ENCODE data around the gene ADGRL2. TPM values are rescaled to one million over a fixed set of nuclear protein-coding genes. Genes with fewer than 3 reads are reported as not detected.

The ADGRL2 gene
- total and polyA plus RNA-seq, 2 donors (not counting 3 experiments of a cell fraction or from before 2014, with no cell fraction given) = 32.7 to 46.1 TPM

DNA sequence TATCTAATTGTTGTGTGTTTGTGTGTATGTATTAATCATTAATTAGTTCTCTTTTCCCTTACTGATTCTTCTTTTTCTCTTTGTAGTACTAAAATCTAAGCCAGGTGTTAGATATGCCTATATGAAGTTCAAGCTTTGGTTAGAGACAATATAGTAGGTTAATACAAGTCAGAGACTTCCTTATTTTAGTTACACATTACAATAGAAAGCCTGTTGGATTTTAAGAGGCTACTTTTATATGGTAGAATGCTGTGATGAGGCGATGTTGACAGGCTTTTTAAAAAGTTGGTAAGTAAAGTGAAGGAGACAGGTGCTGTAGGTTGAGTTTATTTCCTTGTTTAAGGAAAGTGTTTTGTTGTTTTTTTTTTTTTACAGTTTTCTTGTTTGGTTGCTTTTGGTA is 45.9 kb downstream of the ADGRL2 start:
- H3K27me3 ChIP-seq (ENCODE audit: control insufficient read depth in 2 of 2, insufficient read depth in 2 of 2, low read length in 2 of 2) = no peaks in the 10 kb centered on the region
- CTCF ChIA-PET = interaction anchor here (1.0 kb wide), 1 partner anchor 12 kb away, joined by 3 read pairs; no protein-coding TSS in a partner anchor
- H3K9ac ChIP-seq (replicated peaks; ENCODE audit: extremely low read depth, insufficient read depth, low read length) = no peak overlapping the region
- dilution Hi-C loops (cut with MboI; ENCODE audit: extremely low pct_ligation_motif_present, low sequenced_read_pairs) = no loop called here
- DNase-seq (ENCODE audit: low read depth, low spot score) = no peak
- no TSS peak for BruUV-seq (replicated peaks)
- no peaks in the 10 kb centered on the region for H4K20me1 ChIP-seq (replicated peaks; ENCODE audit: control insufficient read depth, extremely low read depth, insufficient read depth, low read length)
- intact Hi-C loops (cut with micrococcal nuclease) = no loop called here
- FAIRE-seq = no peak
- no peak overlapping the region for H3K27ac ChIP-seq (ENCODE audit: insufficient read depth, low read depth, low read length)
- no peak overlapping the region for H3K4me3 ChIP-seq (replicated peaks in 1 of 3; ENCODE audit: insufficient read depth in 1 of 3, low read depth in 1 of 3, low read length in 3 of 3)
- no peaks in the 10 kb centered on the region for H3K9me3 ChIP-seq (replicated peaks; ENCODE audit: control insufficient read depth, insufficient read depth, low read length)
- no peaks in the 10 kb centered on the region for H3K4me1 ChIP-seq (ENCODE audit: control insufficient read depth, extremely low read depth, insufficient read depth, low read length)
- H3K79me2 ChIP-seq (ENCODE audit: control insufficient read depth, insufficient read depth, low read length) = no peaks in the 10 kb centered on the region
- no peaks in the 10 kb centered on the region for H3K36me3 ChIP-seq (ENCODE audit: control insufficient read depth in 2 of 2, extremely low read depth in 1 of 2, insufficient read depth in 2 of 2, low read length in 2 of 2)
- no peaks in the 10 kb centered on the region for H3K9me1 ChIP-seq (replicated peaks; ENCODE audit: control insufficient read depth, extremely low read depth, insufficient read depth, low read length)
- TF ChIP-seq MYC (IDR thresholded peaks at IDR 0.05; ENCODE audit: low read depth, low read length) (no peak), GATA2 (IDR thresholded peaks at IDR 0.05; ENCODE audit: insufficient read depth, insufficient read length, low read depth, low read length) (no peak), JUN (IDR thresholded peaks at IDR 0.05; ENCODE audit: borderline replicate concordance, insufficient read depth, insufficient read length, low read depth) (no peak), POLR2A (IDR thresholded peaks at IDR 0.05; ENCODE audit: low read depth, low read length) (no peak), EZH2 (IDR thresholded peaks at IDR 0.05; ENCODE audit: borderline replicate concordance, low read depth, low read length, severe bottlenecking) (no peak), FOS (IDR thresholded peaks at IDR 0.05; ENCODE audit: borderline replicate concordance, insufficient read depth, low read length) (no peak), POLR2AphosphoS5 (IDR thresholded peaks at IDR 0.05; ENCODE audit: insufficient read depth, low read depth, low read length) (no peak)
- TF ChIP-seq, protein P1, sequence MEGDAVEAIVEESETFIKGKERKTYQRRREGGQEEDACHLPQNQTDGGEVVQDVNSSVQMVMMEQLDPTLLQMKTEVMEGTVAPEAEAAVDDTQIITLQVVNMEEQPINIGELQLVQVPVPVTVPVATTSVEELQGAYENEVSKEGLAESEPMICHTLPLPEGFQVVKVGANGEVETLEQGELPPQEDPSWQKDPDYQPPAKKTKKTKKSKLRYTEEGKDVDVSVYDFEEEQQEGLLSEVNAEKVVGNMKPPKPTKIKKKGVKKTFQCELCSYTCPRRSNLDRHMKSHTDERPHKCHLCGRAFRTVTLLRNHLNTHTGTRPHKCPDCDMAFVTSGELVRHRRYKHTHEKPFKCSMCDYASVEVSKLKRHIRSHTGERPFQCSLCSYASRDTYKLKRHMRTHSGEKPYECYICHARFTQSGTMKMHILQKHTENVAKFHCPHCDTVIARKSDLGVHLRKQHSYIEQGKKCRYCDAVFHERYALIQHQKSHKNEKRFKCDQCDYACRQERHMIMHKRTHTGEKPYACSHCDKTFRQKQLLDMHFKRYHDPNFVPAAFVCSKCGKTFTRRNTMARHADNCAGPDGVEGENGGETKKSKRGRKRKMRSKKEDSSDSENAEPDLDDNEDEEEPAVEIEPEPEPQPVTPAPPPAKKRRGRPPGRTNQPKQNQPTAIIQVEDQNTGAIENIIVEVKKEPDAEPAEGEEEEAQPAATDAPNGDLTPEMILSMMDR (IDR thresholded peaks at IDR 0.05; ENCODE audit: extremely low read depth in 1 of 2, insufficient read depth in 1 of 2, low read depth in 1 of 2, low read length in 2 of 2) = no peak
- TF ChIP-seq, protein P2, sequence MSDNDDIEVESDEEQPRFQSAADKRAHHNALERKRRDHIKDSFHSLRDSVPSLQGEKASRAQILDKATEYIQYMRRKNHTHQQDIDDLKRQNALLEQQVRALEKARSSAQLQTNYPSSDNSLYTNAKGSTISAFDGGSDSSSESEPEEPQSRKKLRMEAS (IDR thresholded peaks at IDR 0.05; ENCODE audit: insufficient read depth, insufficient read length) = no peak
- no peak overlapping the region for H3K4me2 ChIP-seq (ENCODE audit: insufficient read depth, low read length)
- POLR2A ChIA-PET = no interaction called here
- no peak overlapping the region for H2AFZ ChIP-seq (ENCODE audit: low read depth, low read length)
